DMS79 (cell line): ENCODE results near the gene SLC35B4.
"Not testable (repeated sequence)": the region's sequence is repeated elsewhere in the genome, so short reads cannot be mapped to it uniquely, and the experiment has no call there.

Source experiments
- DNase-seq: peaks from one replicate; lab custom pipeline; 2025; lab: John Stamatoyannopoulos, UW

Gene SLC35B4

GRCh38 chr7:134331393-134331792 is 14.7 kb upstream of the SLC35B4 start:
- no peak for DNase-seq

- DNase-seq, result no peak
Observed at GRCh38 chr7:134330974-134331373, 14.2 kb upstream of the SLC35B4 start.

GRCh38 chr7:134329614-134330346 is 13.1 kb upstream of the SLC35B4 start:
- no peak for DNase-seq

- DNase-seq, result no peak
Observed at GRCh38 chr7:134328900-134329299, 12.2 kb upstream of the SLC35B4 start.

GRCh38 chr7:134327896-134328295 is 11.2 kb upstream of the SLC35B4 start:
- DNase-seq, result no peak

- no peak for DNase-seq
Observed at GRCh38 chr7:134324107-134324506, 7.4 kb upstream of the SLC35B4 start.

GRCh38 chr7:134320201-134320600 is 3.5 kb upstream of the SLC35B4 start:
- no peak for DNase-seq

- no peak for DNase-seq
Observed at GRCh38 chr7:134318443-134318842, 1.7 kb upstream of the SLC35B4 start.

GRCh38 chr7:134317434-134317833 is 704 bp upstream of the SLC35B4 start:
- no peak for DNase-seq

GRCh38 chr7:134315679-134316538 is 821 bp downstream of the SLC35B4 start:
- peak; percentile 32 for DNase-seq

GRCh38 chr7:134313543-134313942 is 3.2 kb downstream of the SLC35B4 start:
- peak; percentile 15 for DNase-seq

- DNase-seq, result no peak
Observed at GRCh38 chr7:134312717-134313116, 4.0 kb downstream of the SLC35B4 start.

GRCh38 chr7:134311807-134312206 is 4.9 kb downstream of the SLC35B4 start:
- DNase-seq, result peak; percentile 44

GRCh38 chr7:134308548-134308947 is 8.2 kb downstream of the SLC35B4 start:
- DNase-seq, result no peak

GRCh38 chr7:134307320-134307719 is 9.4 kb downstream of the SLC35B4 start:
- no peak for DNase-seq

GRCh38 chr7:134302120-134302519 is 14.6 kb downstream of the SLC35B4 start:
- DNase-seq, result no peak

- DNase-seq, result peak; percentile 72
Observed at GRCh38 chr7:134301592-134301991, 15.1 kb downstream of the SLC35B4 start.

GRCh38 chr7:134300988-134301387 is 15.7 kb downstream of the SLC35B4 start:
- no peak for DNase-seq

- peak; percentile 49 for DNase-seq
Observed at GRCh38 chr7:134298902-134299683, 17.6 kb downstream of the SLC35B4 start.

GRCh38 chr7:134297489-134297888 is 19.2 kb downstream of the SLC35B4 start:
- DNase-seq, result no peak

GRCh38 chr7:134295982-134296381 is 20.7 kb downstream of the SLC35B4 start:
- DNase-seq, result not testable (repeated sequence)

- no peak for DNase-seq
Observed at GRCh38 chr7:134293002-134293740, 23.6 kb downstream of the SLC35B4 start.
